IMR-90 (cell line): ENCODE results near the gene FAM131C. TPM values are rescaled to one million over a fixed set of nuclear protein-coding genes. Genes with fewer than 3 reads are reported as not detected.

Experiments used
- ATAC-seq: fragments of 200-7000 bp; cut with Tn5 transposase; 2 replicates; pipeline ENCODE4 v1.9.1; 2020; ENCODE audit warnings: low read depth, mild to moderate bottlenecking, moderate library complexity
- BruUV-seq: library from RNA; stranded (reverse); fragments of 400-500 nt; replicated peaks from 2 replicates; lab custom pipeline; 2021; lab: Mats Ljungman, UMichigan
- CTCF ChIA-PET: fragments of 300-600 bp; formaldehyde crosslinking; extraction: SDS; loops from one replicate; lab custom pipeline; 2021; ENCODE audit warnings: antibody characterized with exemption; lab: Yijun Ruan, JAX
- POLR2A ChIA-PET: fragments of 300-600 bp; sonication (Branson Sonifier 250); formaldehyde crosslinking; loops from one replicate; lab custom pipeline; 2022; ENCODE audit warnings: antibody characterized with exemption; ENCODE audit not compliant: unreplicated experiment; lab: Charles Lee
- DNase-seq: peaks from one replicate; pipeline ENCODE4 v3.0.0; 2013
- H2AFZ ChIP-seq: replicated peaks from 2 replicates; pipeline ENCODE3; 2013; ENCODE audit warnings: low read length, mild to moderate bottlenecking; ENCODE audit not compliant: poor library complexity
- H2AK5ac ChIP-seq: 2 replicates; pipeline ENCODE4 v1.6.1; 2013; ENCODE audit warnings: low read depth, low read length, inconsistent platforms
- H2AK9ac ChIP-seq: replicated peaks from 2 replicates; pipeline ENCODE3; 2013; ENCODE audit warnings: mild to moderate bottlenecking, low read depth, low read length, moderate library complexity; ENCODE audit not compliant: poor library complexity
- H2BK120ac ChIP-seq: 2 replicates; pipeline ENCODE4 v1.6.1; 2013; ENCODE audit warnings: low read depth, low read length, inconsistent platforms
- H2BK15ac ChIP-seq: 3 replicates; pipeline ENCODE4 v1.6.1; 2013; ENCODE audit warnings: low read depth, low read length, inconsistent platforms
- H2BK20ac ChIP-seq: 2 replicates; pipeline ENCODE4 v1.6.1; 2013; ENCODE audit warnings: low read depth, mild to moderate bottlenecking, inconsistent platforms, low read length, moderate library complexity
- H2BK5ac ChIP-seq: 2 replicates; pipeline ENCODE4 v1.6.1; 2013; ENCODE audit warnings: mild to moderate bottlenecking, low read depth, low read length, inconsistent platforms; ENCODE audit not compliant: poor library complexity, severe bottlenecking
- H3K14ac ChIP-seq: replicated peaks from 2 replicates; pipeline ENCODE4 v1.6.1; 2013; ENCODE audit warnings: low read depth, low read length, inconsistent platforms
- H3K18ac ChIP-seq: 2 replicates; pipeline ENCODE4 v1.6.1; 2013; ENCODE audit warnings: low read depth, low read length, control low read depth
- H3K23ac ChIP-seq: 2 replicates; pipeline ENCODE4 v1.6.1; 2013; ENCODE audit warnings: low read depth, low read length, inconsistent platforms
- H3K27ac ChIP-seq: 2 replicates; pipeline ENCODE4 v1.5.1; 2013; ENCODE audit warnings: mild to moderate bottlenecking, control low read depth, low read length; ENCODE audit not compliant: insufficient read depth
- H3K27me3 ChIP-seq: 2 replicates; pipeline ENCODE4 v1.6.1; 2013; ENCODE audit warnings: low read length; ENCODE audit not compliant: control insufficient read depth, insufficient read depth
- H3K36me3 ChIP-seq: 2 replicates; pipeline ENCODE4 v1.6.1; 2013; ENCODE audit warnings: low read length, mixed read lengths; ENCODE audit not compliant: control insufficient read depth, insufficient read depth
- H3K4ac ChIP-seq: 2 replicates; pipeline ENCODE4 v1.6.1; 2013; ENCODE audit warnings: low read depth, low read length, inconsistent platforms
- H3K4me1 ChIP-seq: 2 replicates; pipeline ENCODE4 v1.6.1; 2013; ENCODE audit warnings: low read length, mixed read lengths; ENCODE audit not compliant: control insufficient read depth, insufficient read depth
- H3K4me2 ChIP-seq: 2 replicates; pipeline ENCODE4 v1.6.1; 2013; ENCODE audit warnings: low read depth, mild to moderate bottlenecking, control low read depth, low read length, moderate library complexity
- H3K4me3 ChIP-seq: 2 replicates; pipeline ENCODE4 v1.5.1; 2013; ENCODE audit warnings: low read depth, mild to moderate bottlenecking, control low read depth, low read length, moderate library complexity; ENCODE audit not compliant: insufficient read depth
- H3K56ac ChIP-seq: 2 replicates; pipeline ENCODE4 v1.6.1; 2013; ENCODE audit warnings: low read length, inconsistent platforms; ENCODE audit not compliant: insufficient read depth; ENCODE audit errors: extremely low read depth
- H3K79me1 ChIP-seq, 2 experiments: 2 replicates each; pipeline ENCODE4 v1.6.1; 2013; ENCODE audit warnings: low read length in 2 of 2, inconsistent platforms in 1 of 2, low read depth in 1 of 2
- H3K9ac ChIP-seq: 2 replicates; pipeline ENCODE4 v1.6.1; 2013; ENCODE audit warnings: low read depth, low read length, control low read depth
- H3K9me1 ChIP-seq: 2 replicates; pipeline ENCODE4 v1.6.1; 2013; ENCODE audit warnings: low read length, inconsistent platforms; ENCODE audit not compliant: insufficient read depth
- H3K9me3 ChIP-seq: 2 replicates; pipeline ENCODE4 v1.6.1; 2013; ENCODE audit warnings: low read length; ENCODE audit not compliant: control insufficient read depth, insufficient read depth
- H4K20me1 ChIP-seq: 2 replicates; pipeline ENCODE4 v1.6.1; 2013; ENCODE audit warnings: low read length, inconsistent platforms; ENCODE audit not compliant: insufficient read depth
- H4K5ac ChIP-seq: 2 replicates; pipeline ENCODE4 v1.6.1; 2013; ENCODE audit warnings: mild to moderate bottlenecking, low read depth, low read length, control low read depth
- H4K8ac ChIP-seq, 2 experiments: 2 replicates each; pipeline ENCODE4 v1.6.1; 2013; ENCODE audit warnings: low read depth in 2 of 2, low read length in 2 of 2, control low read depth in 1 of 2, inconsistent platforms in 1 of 2
- H4K91ac ChIP-seq: 2 replicates; pipeline ENCODE4 v1.6.1; 2013; ENCODE audit warnings: low read depth, low read length, inconsistent platforms; ENCODE audit not compliant: insufficient read depth
- CEBPB ChIP-seq: IDR thresholded peaks from 2 replicates; pipeline ENCODE4 v1.6.1; 2012; ENCODE audit warnings: low read depth, low read length, improper control_type of control experiment
- RAD21 ChIP-seq: IDR thresholded peaks from 2 replicates; pipeline ENCODE4 v1.6.1; 2012; ENCODE audit warnings: low read length, improper control_type of control experiment
- RCOR1 ChIP-seq: IDR thresholded peaks from 2 replicates; pipeline ENCODE4 v1.6.1; 2012; ENCODE audit warnings: mild to moderate bottlenecking, low read length, improper control_type of control experiment; ENCODE audit not compliant: insufficient replicate concordance
- USF2 ChIP-seq: fragments of 150-350 bp; IDR thresholded peaks from 2 replicates; pipeline ENCODE4 v1.6.1; 2017; ENCODE audit warnings: mild to moderate bottlenecking, antibody characterized with exemption, low read length, low read depth
- WGBS, 2 experiments: methylation state at CpG; one replicate each; pipeline versions ENCODE4 v1.1.5 to v1.1.7; 2013; ENCODE audit warnings: missing lambda C conversion rate in 2 of 2; ENCODE audit not compliant: insufficient read length in 1 of 2; ENCODE audit errors: extremely low coverage in 2 of 2; 5-methylcytosine and 5-hydroxymethylcytosine counted together
- dilution Hi-C: fragments of 300-500 bp; cut with HindIII; formaldehyde crosslinking; loops from one replicate; pipeline ENCODE4 v1.14.3; 2018; ENCODE audit warnings: low sequenced_read_pairs; ENCODE audit not compliant: unreplicated experiment
- in situ Hi-C: fragments of 300-500 bp; cut with MboI; formaldehyde crosslinking; loops from 3 replicates; pipeline ENCODE4 v1.14.3; 2019; ENCODE audit warnings: low sequenced_read_pairs, inconsistent platforms, mixed read lengths
- intact Hi-C: fragments of 100-400 bp; cut with micrococcal nuclease; formaldehyde crosslinking; loops from 2 replicates; pipeline ENCODE4 v1.10.0; 2022
- polyA plus RNA-seq, 3 experiments: library from polyadenylated mRNA; depleted of rRNA; stranded (reverse); fragments of >200 nt; gene quantifications; 2 replicates each; pipeline ENCODE4 v1.2.3, GENCODE V29; 2012; ENCODE audit warnings: low replicate concordance in 1 of 3
- total RNA-seq: library from RNA; depleted of rRNA; stranded (reverse); fragments of >200 nt; gene quantifications from 2 replicates; pipeline ENCODE4 v1.2.3, GENCODE V29; 2012
- TF ChIP-seq, protein P1 (sequence below): fragments of 150-350 bp; IDR thresholded peaks from 2 replicates; pipeline ENCODE4 v1.6.1; 2016; ENCODE audit warnings: low read depth, mild to moderate bottlenecking, low read length, moderate library complexity, borderline replicate concordance

FAM131C gene
- total and polyA plus RNA-seq, 2 of the 4 experiments (the other 2 are of a cell fraction), result 0.18 to 1.0 TPM

DNA sequence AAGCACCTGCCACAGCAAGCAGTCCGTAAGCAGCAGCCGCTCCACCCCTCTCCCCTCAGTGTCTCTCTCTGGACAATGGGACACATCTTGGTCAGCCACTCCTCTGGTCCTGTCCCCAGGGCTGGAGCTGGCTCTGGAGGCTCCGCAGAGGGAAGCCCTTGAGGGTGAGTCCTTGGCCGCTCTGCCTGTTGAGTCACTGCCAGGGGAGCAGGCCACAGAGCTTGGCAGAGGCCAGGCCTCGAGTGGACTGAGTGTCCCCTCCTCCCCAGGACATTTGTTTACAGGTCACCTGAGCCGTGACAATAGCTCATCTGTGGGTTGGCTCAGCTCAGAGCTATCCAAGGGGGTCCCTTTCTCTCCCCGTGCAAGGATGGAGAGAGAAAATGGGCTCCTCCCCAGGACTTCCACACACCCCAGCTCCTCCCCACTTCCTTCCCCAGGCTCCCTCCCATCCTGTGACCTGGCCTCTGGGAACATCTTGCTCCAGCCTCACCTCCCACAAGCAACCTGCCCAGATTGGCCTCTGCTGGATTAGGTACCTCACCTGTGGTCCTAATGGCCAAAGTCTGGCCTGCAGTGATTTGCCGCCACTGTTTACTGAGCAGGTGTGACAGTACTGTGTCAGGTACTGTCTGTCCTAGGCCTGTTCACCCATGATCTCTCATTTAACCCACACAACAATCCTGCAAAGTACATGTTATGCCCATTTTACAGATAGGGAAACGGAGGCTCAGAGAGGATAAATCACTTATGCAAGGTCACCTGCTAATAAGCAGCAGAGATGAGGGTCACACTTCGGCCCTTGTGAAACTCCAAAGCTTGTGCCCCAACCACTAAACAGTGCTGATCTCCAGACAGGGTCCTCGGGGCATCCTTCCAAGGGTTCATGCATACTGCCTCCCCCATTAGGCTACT is 4.8 kb downstream of the FAM131C start:
- no peak overlapping the region for H3K27ac ChIP-seq
- no peak overlapping the region for H3K18ac ChIP-seq
- no peak overlapping the region for H3K4me3 ChIP-seq
- no peak overlapping the region for H2BK15ac ChIP-seq
- in situ Hi-C loops (no loop called here), dilution Hi-C loops (no loop called here), intact Hi-C loops (no loop called here)
- H2BK120ac ChIP-seq, result no peak overlapping the region
- H3K9me1 ChIP-seq, result no peaks in the 10 kb centered on the region
- H2BK5ac ChIP-seq, result no peak overlapping the region
- H4K8ac ChIP-seq, result no peak overlapping the region
- H3K27me3 ChIP-seq, result peaks cover 30% of the 10 kb centered on the region
- no peak overlapping the region for H2AK9ac ChIP-seq
- H4K5ac ChIP-seq, result no peak overlapping the region
- ChIA-PET CTCF (interaction anchor here (0.6 to 1.1 kb wide), 2 partner anchors 14 to 246 kb away, joined by 3 read pairs; no protein-coding TSS in a partner anchor), POLR2A (no interaction called here)
- no peaks in the 10 kb centered on the region for H3K9me3 ChIP-seq
- ATAC-seq (peak; percentile 45), DNase-seq (peak; percentile 20)
- H3K56ac ChIP-seq, result no peak overlapping the region
- H3K23ac ChIP-seq, result no peak overlapping the region
- H2BK20ac ChIP-seq, result no peak overlapping the region
- H4K91ac ChIP-seq, result no peak overlapping the region
- no peak overlapping the region for H3K4me2 ChIP-seq
- TF ChIP-seq, protein P1, sequence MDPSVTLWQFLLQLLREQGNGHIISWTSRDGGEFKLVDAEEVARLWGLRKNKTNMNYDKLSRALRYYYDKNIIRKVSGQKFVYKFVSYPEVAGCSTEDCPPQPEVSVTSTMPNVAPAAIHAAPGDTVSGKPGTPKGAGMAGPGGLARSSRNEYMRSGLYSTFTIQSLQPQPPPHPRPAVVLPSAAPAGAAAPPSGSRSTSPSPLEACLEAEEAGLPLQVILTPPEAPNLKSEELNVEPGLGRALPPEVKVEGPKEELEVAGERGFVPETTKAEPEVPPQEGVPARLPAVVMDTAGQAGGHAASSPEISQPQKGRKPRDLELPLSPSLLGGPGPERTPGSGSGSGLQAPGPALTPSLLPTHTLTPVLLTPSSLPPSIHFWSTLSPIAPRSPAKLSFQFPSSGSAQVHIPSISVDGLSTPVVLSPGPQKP, result no peak
- no peak for TF ChIP-seq CEBPB
- TF ChIP-seq RAD21, result no peak
- no peak for TF ChIP-seq USF2
- no peak for TF ChIP-seq RCOR1
- peaks cover 4% of the 10 kb centered on the region; the same call in 1 of the 2 replicates for H3K4me1 ChIP-seq
- peak overlapping the region; percentile 10 for H2AFZ ChIP-seq
- H3K9ac ChIP-seq, result no peak overlapping the region
- H3K36me3 ChIP-seq, result no peaks in the 10 kb centered on the region
- BruUV-seq, result no TSS peak
- no peak overlapping the region for H3K4ac ChIP-seq
- H3K79me1 ChIP-seq, result no peaks in the 10 kb centered on the region
- no peak overlapping the region for H3K14ac ChIP-seq
- H2AK5ac ChIP-seq, result no peak overlapping the region
- no peaks in the 10 kb centered on the region; the same call in 1 of the 2 replicates for H4K20me1 ChIP-seq
- 87% methylated on average over 3 of the region's 11 CpGs; no CpG with 5 or more reads in 1 of the 2 experiments for WGBS, 2 experiments
